ENCODE results near the gene FANCL. TPM values are rescaled to one million over a fixed set of nuclear protein-coding genes. Genes with fewer than 3 reads are reported as not detected.
"Not testable (repeated sequence)": the region's sequence is repeated elsewhere in the genome, so short reads cannot be mapped to it uniquely, and the experiment has no call there.

Gene FANCL
- 3.2 TPM for total RNA-seq

DNA sequence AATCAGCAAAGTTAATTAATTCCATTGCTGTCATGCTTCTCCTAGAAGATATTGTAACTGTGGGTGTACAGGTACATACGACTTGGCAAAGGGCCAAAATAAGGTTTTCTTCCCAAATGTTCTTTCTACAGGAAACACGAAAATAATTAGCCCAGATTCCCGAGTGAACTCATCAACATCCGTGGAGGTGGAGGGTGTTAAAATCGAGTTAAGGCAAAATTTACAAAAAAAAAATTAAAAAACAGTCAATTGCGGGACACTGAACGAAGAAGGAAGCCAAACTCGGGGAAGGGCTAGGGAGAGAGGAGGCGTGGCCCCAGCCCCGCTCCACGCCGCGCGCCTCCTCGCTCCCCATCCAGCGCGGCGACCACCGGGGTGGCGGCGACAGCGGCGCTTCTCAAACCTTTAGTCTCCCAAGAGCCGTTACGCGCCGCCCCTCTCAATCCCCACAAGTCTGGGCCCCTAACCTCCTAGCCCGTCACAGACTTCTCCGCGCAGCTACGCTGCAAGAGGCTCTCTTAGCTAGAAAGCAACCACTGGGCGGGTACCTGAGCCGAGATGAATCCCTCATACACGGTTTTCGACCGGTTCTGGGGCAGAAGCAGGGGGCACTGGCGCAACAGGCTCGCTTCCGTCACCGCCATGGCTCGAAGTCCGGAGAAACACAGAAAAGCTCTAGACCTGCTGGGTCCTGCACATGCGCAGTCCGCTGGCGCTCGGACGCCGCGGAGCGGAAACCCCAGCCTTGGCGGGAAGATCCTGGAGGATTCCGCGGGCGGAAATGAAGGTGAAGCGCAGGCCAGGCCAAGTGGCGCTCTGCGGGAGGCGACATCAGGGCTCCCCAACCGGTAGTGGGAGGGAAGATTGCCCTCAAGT is at the start of gene FANCL:
Gene FANCL (minus strand): TSS at position 656 of the 876 bp plus-strand sequence. CDS start 12 bp downstream, at position 644.
- Histone ChIP-seq H3K27ac (peak within 1 kb of the TSS; percentile 70 to 82), H3K4me3 (peak within 1 kb of the TSS; percentile 79 to 98), H3K9me3 (no peaks in the 10 kb centered on the region), H3K4me1 (peaks cover 0 to 4% of the 10 kb centered on the region in 2 donors), H3K36me3 (no peaks in the 10 kb centered on the region), H3K27me3 (no peaks in the 10 kb centered on the region)
- peak; percentile 15 to 92 for DNase-seq (ENCODE audit: low spot score in 2 of 2)
- intact Hi-C loops (cut with DNase I): loop anchor here (2.0 kb wide), 1 partner anchor 194 kb away; the partner anchor contains the start of gene VRK2
- no peak for TF ChIP-seq CTCF (IDR thresholded peaks at IDR 0.05)

- no peaks in the 10 kb centered on the region for H3K36me3 ChIP-seq
- no peak for TF ChIP-seq CTCF (IDR thresholded peaks at IDR 0.05)
- H3K4me3 ChIP-seq: no peak overlapping the region
- no peak overlapping the region for H3K27ac ChIP-seq
- intact Hi-C loops (cut with DNase I): no loop called here
- no peaks in the 10 kb centered on the region for H3K9me3 ChIP-seq
- H3K4me1 ChIP-seq: no peaks in the 10 kb centered on the region
- DNase-seq (ENCODE audit: low spot score in 2 of 2): no peak
- no peaks in the 10 kb centered on the region for H3K27me3 ChIP-seq
Measured at GRCh38 chr2:58289029-58289428, 47.9 kb upstream of the FANCL start.

- no peaks in the 10 kb centered on the region for H3K4me1 ChIP-seq
- no peak for TF ChIP-seq CTCF (IDR thresholded peaks at IDR 0.05)
- no peaks in the 10 kb centered on the region for H3K9me3 ChIP-seq
- H3K27me3 ChIP-seq: no peaks in the 10 kb centered on the region
- H3K27ac ChIP-seq: no peak overlapping the region
- no peak for DNase-seq (ENCODE audit: low spot score in 2 of 2)
- intact Hi-C loops (cut with DNase I): no loop called here
- H3K36me3 ChIP-seq: no peaks in the 10 kb centered on the region
- H3K4me3 ChIP-seq: no peak overlapping the region
Measured at GRCh38 chr2:58283931-58284330, 42.8 kb upstream of the FANCL start.

GRCh38 chr2:58275144-58275543 is 34.0 kb upstream of the FANCL start:
- H3K9me3 ChIP-seq; H3K27me3 ChIP-seq; DNase-seq (ENCODE audit: low spot score in 2 of 2); H3K4me1 ChIP-seq; intact Hi-C loops (cut with DNase I); H3K4me3 ChIP-seq; H3K36me3 ChIP-seq; H3K27ac ChIP-seq: not testable (repeated sequence)

DNA sequence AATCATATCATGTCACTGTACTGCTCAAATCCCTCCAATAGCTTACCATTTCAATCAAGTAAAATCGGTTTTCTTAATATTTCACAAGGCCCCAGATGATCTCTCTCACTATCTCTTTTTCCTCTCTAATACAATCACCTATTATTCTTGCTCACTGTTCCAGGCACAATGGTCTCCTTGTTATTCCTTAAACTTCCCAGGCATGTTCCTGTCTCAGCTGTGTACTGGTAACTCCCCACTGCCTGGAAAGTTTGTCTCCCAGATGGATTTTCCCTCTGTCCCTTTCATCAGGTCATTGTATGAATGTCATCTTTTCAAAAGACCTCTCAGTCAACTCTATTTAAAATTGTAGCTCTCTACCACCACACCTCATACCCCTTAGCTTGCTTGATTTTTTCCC is 30.7 kb upstream of the FANCL start:
- DNase-seq (ENCODE audit: low spot score in 2 of 2): no peak
- TF ChIP-seq CTCF (IDR thresholded peaks at IDR 0.05): no peak
- Histone ChIP-seq H3K36me3 (no peaks in the 10 kb centered on the region), H3K4me3 (no peak overlapping the region), H3K27me3 (no peaks in the 10 kb centered on the region), H3K27ac (no peak overlapping the region), H3K9me3 (no peaks in the 10 kb centered on the region), H3K4me1 (no peaks in the 10 kb centered on the region)
- intact Hi-C loops (cut with DNase I): no loop called here

GRCh38 chr2:58268685-58269084 is 27.6 kb upstream of the FANCL start:
- intact Hi-C loops (cut with DNase I): no loop called here
- no peaks in the 10 kb centered on the region for H3K9me3 ChIP-seq
- DNase-seq (ENCODE audit: low spot score in 2 of 2): no peak
- TF ChIP-seq CTCF (IDR thresholded peaks at IDR 0.05): no peak
- H3K27ac ChIP-seq: no peak overlapping the region
- H3K4me1 ChIP-seq: no peaks in the 10 kb centered on the region
- H3K36me3 ChIP-seq: no peaks in the 10 kb centered on the region
- no peak overlapping the region for H3K4me3 ChIP-seq
- H3K27me3 ChIP-seq: no peaks in the 10 kb centered on the region

Data from ascending aorta (tissue), 2 donors.